RKO (cell line): Measurements from ENCODE around the gene NSG1.
"Not testable (repeated sequence)": the region's sequence is repeated elsewhere in the genome, so short reads cannot be mapped to it uniquely, and the experiment has no call there.

Source experiments
- DNase-seq: peaks from one replicate; pipeline ENCODE4 v3.0.0-alpha.2; 2016; ENCODE audit warnings: low spot score

NSG1 gene

GRCh38 chr4:4416981-4417380, 30.1 kb downstream of the NSG1 start:
- no peak for DNase-seq

- no peak for DNase-seq
Measured at GRCh38 chr4:4417886-4418285, 31.0 kb downstream of the NSG1 start.

- no peak for DNase-seq
Measured at GRCh38 chr4:4418676-4419390, 31.9 kb downstream of the NSG1 start.

- DNase-seq: no peak
Measured at GRCh38 chr4:4419896-4420295, 33.0 kb downstream of the NSG1 start.

GRCh38 chr4:4420421-4420820, 33.5 kb downstream of the NSG1 start:
- DNase-seq: no peak

- DNase-seq: no peak
Measured at GRCh38 chr4:4421356-4421755, 34.5 kb downstream of the NSG1 start.

- DNase-seq: not testable (repeated sequence)
Measured at GRCh38 chr4:4422117-4422516, 35.2 kb downstream of the NSG1 start.

GRCh38 chr4:4422856-4423499, 36.1 kb downstream of the NSG1 start:
- no peak for DNase-seq

- DNase-seq: no peak
Measured at GRCh38 chr4:4423706-4424498, 37.0 kb downstream of the NSG1 start.

- DNase-seq: no peak
Measured at GRCh38 chr4:4424499-4425115, 37.7 kb downstream of the NSG1 start.

- DNase-seq: no peak
Measured at GRCh38 chr4:4425119-4425690, 38.3 kb downstream of the NSG1 start.

- no peak for DNase-seq
Measured at GRCh38 chr4:4425696-4426095, 38.8 kb downstream of the NSG1 start.

- no peak for DNase-seq
Measured at GRCh38 chr4:4426511-4427120, 39.7 kb downstream of the NSG1 start.

- no peak for DNase-seq
Measured at GRCh38 chr4:4427121-4427870, 40.4 kb downstream of the NSG1 start.

- DNase-seq: no peak
Measured at GRCh38 chr4:4427886-4428285, 41.0 kb downstream of the NSG1 start.

- no peak for DNase-seq
Measured at GRCh38 chr4:4428966-4429875, 42.3 kb downstream of the NSG1 start.

- DNase-seq: peak; percentile 78
Measured at GRCh38 chr4:4430492-4431195, 43.7 kb downstream of the NSG1 start.

GRCh38 chr4:4432341-4433125, 45.6 kb downstream of the NSG1 start:
- DNase-seq: no peak

- no peak for DNase-seq
Measured at GRCh38 chr4:4433941-4434340, 47.0 kb downstream of the NSG1 start.
